K562 (cell line): ENCODE data around the gene SRCAP. TPM values are rescaled to one million over a fixed set of nuclear protein-coding genes. Genes with fewer than 3 reads are reported as not detected.

ENCODE experiments used
- CEBPB ChIP-seq: fragments of 450-650 bp; IDR thresholded peaks from 2 replicates; pipeline ENCODE4 v1.6.1; 2016; ENCODE audit warnings: missing genetic modification characterization, missing compliant biosample characterization
- EZH2 ChIP-seq: IDR thresholded peaks from 2 replicates; pipeline ENCODE4 v1.6.1; 2012; ENCODE audit warnings: low read depth, mild to moderate bottlenecking, inconsistent platforms, low read length, borderline replicate concordance
- GATAD2B ChIP-seq: fragments of 450-650 bp; IDR thresholded peaks from 2 replicates; pipeline ENCODE4 v1.6.1; 2017; ENCODE audit warnings: mild to moderate bottlenecking, borderline replicate concordance
- GTF2F1 ChIP-seq: IDR thresholded peaks from 2 replicates; pipeline ENCODE4 v1.6.1; 2011; ENCODE audit warnings: low read depth, low read length, improper control_type of control experiment
- HSF4 ChIP-seq: fragments of 250-450 bp; sonication (Bioruptor Pico); IDR thresholded peaks from 2 replicates; pipeline ENCODE4 v2.1.2; 2022; ENCODE audit warnings: mild to moderate bottlenecking, moderate library complexity, borderline replicate concordance
- KDM4B ChIP-seq, 2 experiments: fragments of 450-650 bp in 1 of 2; sonication (generic) in 1 of 2; IDR thresholded peaks; 2 replicates each; pipeline ENCODE4 v1.6.1; 2016 to 2017; ENCODE audit warnings: borderline replicate concordance in 2 of 2, antibody characterized with exemption in 1 of 2, low read depth in 1 of 2, mild to moderate bottlenecking in 1 of 2
- KHSRP ChIP-seq: fragments of 450-650 bp; IDR thresholded peaks from 2 replicates; pipeline ENCODE4 v1.6.1; 2017
- MCM7 ChIP-seq, 2 experiments: fragments of 450-650 bp; IDR thresholded peaks; 2 replicates each; pipeline ENCODE4 v1.6.1; 2016 to 2018
- MTA1 ChIP-seq: fragments of 450-650 bp; IDR thresholded peaks from 2 replicates; pipeline ENCODE4 v1.6.1; 2017; ENCODE audit warnings: borderline replicate concordance
- MYC ChIP-seq, 2 experiments: fragments of 250-450 bp in 1 of 2; sonication (Bioruptor Pico) in 1 of 2; IDR thresholded peaks; 2 replicates each; pipeline versions ENCODE4 v1.5.1 to v1.6.1; 2012 to 2021; ENCODE audit warnings: low read depth in 2 of 2, borderline replicate concordance in 1 of 2, improper control_type of control experiment in 1 of 2, low read length in 1 of 2, mild to moderate bottlenecking in 1 of 2, moderate library complexity in 1 of 2
- NFE2 ChIP-seq: IDR thresholded peaks from 2 replicates; pipeline ENCODE4 v1.6.1; 2014; ENCODE audit warnings: antibody characterized with exemption, low read depth
- RAD51 ChIP-seq: fragments of 450-650 bp; IDR thresholded peaks from 2 replicates; pipeline ENCODE4 v1.7.1; 2016; ENCODE audit warnings: low read depth, mild to moderate bottlenecking, borderline replicate concordance
- SRSF1 ChIP-seq: fragments of 200-400 bp; formaldehyde crosslinking; IDR thresholded peaks from 2 replicates; pipeline ENCODE4 v1.6.1; 2017; ENCODE audit warnings: mild to moderate bottlenecking, low read depth, low read length, moderate library complexity
- STAG1 ChIP-seq: sonication (generic); formaldehyde crosslinking; IDR thresholded peaks from 2 replicates; pipeline ENCODE4 v1.5.0; 2020; ENCODE audit warnings: missing genetic modification reagents, borderline replicate concordance
- STAT5B ChIP-seq: fragments of 250-450 bp; sonication (Bioruptor Pico); IDR thresholded peaks from 2 replicates; pipeline ENCODE4 v1.8.0; 2021; ENCODE audit warnings: mild to moderate bottlenecking, inconsistent platforms
- WHSC1 ChIP-seq: IDR thresholded peaks from one replicate; pipeline ENCODE4 v1.6.1; 2012; ENCODE audit warnings: low read length, control low read depth, inconsistent platforms
- ZEB2 ChIP-seq: fragments of 450-650 bp; IDR thresholded peaks from 2 replicates; pipeline ENCODE4 v1.6.1; 2016
- ZFP1 ChIP-seq: fragments of 450-650 bp; formaldehyde crosslinking; IDR thresholded peaks from 2 replicates; pipeline ENCODE4 v1.4.0; 2020; ENCODE audit warnings: mild to moderate bottlenecking, mixed read lengths
- ZFP30 ChIP-seq: fragments of 250-450 bp; sonication (Bioruptor Pico); IDR thresholded peaks from 2 replicates; pipeline ENCODE4 v1.8.0; 2022; ENCODE audit warnings: moderate library complexity, mild to moderate bottlenecking, inconsistent platforms, borderline replicate concordance
- polyA plus RNA-seq, 8 experiments: library from polyadenylated mRNA; depleted of rRNA in 4 of 8; stranded (reverse) in 5 of 8; unstranded in 3 of 8; fragments of >200 nt; fragmentation: Nextera tagmentation in 2 of 8; fragmentation: Illumina TruSeq in 1 of 8; extraction: Ambion mirVana in 2 of 8; extraction: Trizol in 1 of 8; gene quantifications; 2 replicates each; pipeline versions ENCODE4 v1.2.1 to v1.2.3, GENCODE V29; 2011 to 2014; ENCODE audit warnings: inconsistent platforms in 1 of 8, missing spikeins in 1 of 8
- total RNA-seq, 7 experiments: library from RNA; depleted of rRNA in 6 of 7; stranded (reverse); fragments of >200 nt in 6 of 7; fragmentation: Illumina TruSeq in 2 of 7; extraction: Trizol in 2 of 7; gene quantifications; 2 replicates each; pipeline versions ENCODE4 v1.2.1 to v1.2.3, GENCODE V29; 2011 to 2021; ENCODE audit warnings: low replicate concordance in 1 of 7
- TF ChIP-seq, protein P1 (sequence below): fragments of 250-450 bp; sonication (Bioruptor Pico); IDR thresholded peaks from 2 replicates; pipeline ENCODE4 v1.4.0; 2020; ENCODE audit warnings: mild to moderate bottlenecking, moderate library complexity
- TF ChIP-seq, protein P2 (sequence below): fragments of 450-650 bp; formaldehyde crosslinking; IDR thresholded peaks from 2 replicates; pipeline ENCODE4 v1.4.0; 2022; ENCODE audit warnings: missing genetic modification characterization
- TF ChIP-seq, protein P3 (sequence below): sonication (generic); formaldehyde crosslinking; IDR thresholded peaks from 2 replicates; pipeline ENCODE4 v1.8.0; 2022; ENCODE audit warnings: mild to moderate bottlenecking, missing genetic modification reagents
- TF ChIP-seq, protein P4 (sequence below): sonication (generic); formaldehyde crosslinking; IDR thresholded peaks from 2 replicates; pipeline ENCODE4 v1.8.1; 2023; ENCODE audit warnings: mild to moderate bottlenecking, missing genetic modification reagents

Gene SRCAP
- total and polyA plus RNA-seq, 9 of the 15 experiments (the other 6 are each of a cell fraction or from before 2014, with no cell fraction given): 0.21 to 62.6 (median 5.8) TPM

DNA sequence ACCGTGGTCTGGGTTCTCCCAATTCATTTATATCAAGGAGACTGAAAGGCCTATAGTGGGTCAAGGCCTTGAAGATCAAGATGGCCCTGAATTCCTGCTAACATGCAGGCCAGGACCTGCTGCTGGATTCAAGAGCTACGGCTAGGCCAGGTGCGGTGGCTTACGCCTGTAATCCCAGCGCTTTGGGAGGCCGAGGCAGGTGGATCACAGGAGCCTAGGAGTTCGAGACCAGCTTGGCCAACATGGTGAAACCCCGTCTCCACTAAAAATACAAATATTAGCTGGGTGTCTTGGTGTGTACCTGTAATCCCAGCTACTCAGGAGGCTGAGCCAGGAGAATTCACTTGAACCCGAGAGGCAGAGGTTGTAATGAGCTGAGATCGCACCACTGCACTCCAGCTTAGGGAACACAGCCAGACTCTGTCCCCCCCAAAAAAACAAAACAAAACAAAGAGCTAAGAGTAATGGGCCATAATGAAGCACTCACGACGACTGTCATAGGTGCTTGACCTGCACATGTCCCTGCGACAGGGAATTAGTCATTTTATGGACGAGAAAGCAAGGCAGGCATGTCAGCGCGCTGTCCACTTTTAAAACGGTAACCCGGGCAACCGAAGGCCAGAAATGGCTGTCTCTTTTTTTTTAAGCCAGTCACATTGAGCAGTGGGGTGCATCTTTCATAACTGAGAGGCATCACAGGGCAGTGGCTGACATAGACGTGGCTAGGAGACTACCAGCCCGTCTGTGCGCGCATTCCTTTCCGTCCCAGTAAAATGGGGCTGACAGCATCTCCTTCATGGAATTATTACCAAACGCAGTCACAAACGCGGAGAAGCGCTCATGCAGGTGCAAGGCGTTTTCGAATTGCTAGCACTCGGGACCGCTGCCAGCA, 41.8 kb upstream of the SRCAP start (continued):
- TF ChIP-seq NFE2 (no peak), MTA1 (no peak), ZFP30 (no peak), HSF4 (CRISPR knock-in tag) (no peak), RAD51 (no peak), WHSC1 (no peak), ZFP1 (CRISPR knock-in tag) (0 out of 2 replicates have a peak, but pooled peaks have one; percentile 20), CEBPB (tag) (no peak), KHSRP (no peak), EZH2 (no peak), MYC (IDR thresholded peaks at IDR 0.05; ENCODE audit: low read depth, low read length) (no peak), MYC (CRISPR knock-in tag; IDR thresholded peaks at IDR 0.05; ENCODE audit: borderline replicate concordance, low read depth) (no peak), GATAD2B (no peak), STAG1 (no peak), ZEB2 (no peak), MCM7 (IDR thresholded peaks at IDR 0.05) (no peak), STAT5B (CRISPR knock-in tag) (no peak), GTF2F1 (no peak), SRSF1 (no peak), KDM4B (IDR thresholded peaks at IDR 0.05; ENCODE audit: borderline replicate concordance in 2 of 2, low read depth in 1 of 2) (no peak)
- TF ChIP-seq, protein P1, sequence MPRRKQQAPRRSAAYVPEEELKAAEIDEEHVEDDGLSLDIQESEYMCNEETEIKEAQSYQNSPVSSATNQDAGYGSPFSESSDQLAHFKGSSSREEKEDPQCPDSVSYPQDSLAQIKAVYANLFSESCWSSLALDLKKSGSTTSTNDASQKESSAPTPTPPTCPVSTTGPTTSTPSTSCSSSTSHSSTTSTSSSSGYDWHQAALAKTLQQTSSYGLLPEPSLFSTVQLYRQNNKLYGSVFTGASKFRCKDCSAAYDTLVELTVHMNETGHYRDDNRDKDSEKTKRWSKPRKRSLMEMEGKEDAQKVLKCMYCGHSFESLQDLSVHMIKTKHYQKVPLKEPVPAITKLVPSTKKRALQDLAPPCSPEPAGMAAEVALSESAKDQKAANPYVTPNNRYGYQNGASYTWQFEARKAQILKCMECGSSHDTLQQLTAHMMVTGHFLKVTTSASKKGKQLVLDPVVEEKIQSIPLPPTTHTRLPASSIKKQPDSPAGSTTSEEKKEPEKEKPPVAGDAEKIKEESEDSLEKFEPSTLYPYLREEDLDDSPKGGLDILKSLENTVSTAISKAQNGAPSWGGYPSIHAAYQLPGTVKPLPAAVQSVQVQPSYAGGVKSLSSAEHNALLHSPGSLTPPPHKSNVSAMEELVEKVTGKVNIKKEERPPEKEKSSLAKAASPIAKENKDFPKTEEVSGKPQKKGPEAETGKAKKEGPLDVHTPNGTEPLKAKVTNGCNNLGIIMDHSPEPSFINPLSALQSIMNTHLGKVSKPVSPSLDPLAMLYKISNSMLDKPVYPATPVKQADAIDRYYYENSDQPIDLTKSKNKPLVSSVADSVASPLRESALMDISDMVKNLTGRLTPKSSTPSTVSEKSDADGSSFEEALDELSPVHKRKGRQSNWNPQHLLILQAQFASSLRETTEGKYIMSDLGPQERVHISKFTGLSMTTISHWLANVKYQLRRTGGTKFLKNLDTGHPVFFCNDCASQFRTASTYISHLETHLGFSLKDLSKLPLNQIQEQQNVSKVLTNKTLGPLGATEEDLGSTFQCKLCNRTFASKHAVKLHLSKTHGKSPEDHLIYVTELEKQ: no peak
- TF ChIP-seq, protein P2, sequence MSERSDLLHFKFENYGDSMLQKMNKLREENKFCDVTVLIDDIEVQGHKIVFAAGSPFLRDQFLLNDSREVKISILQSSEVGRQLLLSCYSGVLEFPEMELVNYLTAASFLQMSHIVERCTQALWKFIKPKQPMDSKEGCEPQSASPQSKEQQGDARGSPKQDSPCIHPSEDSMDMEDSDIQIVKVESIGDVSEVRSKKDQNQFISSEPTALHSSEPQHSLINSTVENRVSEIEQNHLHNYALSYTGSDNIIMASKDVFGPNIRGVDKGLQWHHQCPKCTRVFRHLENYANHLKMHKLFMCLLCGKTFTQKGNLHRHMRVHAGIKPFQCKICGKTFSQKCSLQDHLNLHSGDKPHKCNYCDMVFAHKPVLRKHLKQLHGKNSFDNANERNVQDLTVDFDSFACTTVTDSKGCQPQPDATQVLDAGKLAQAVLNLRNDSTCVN (CRISPR knock-in tag): no peak
- TF ChIP-seq, protein P3, sequence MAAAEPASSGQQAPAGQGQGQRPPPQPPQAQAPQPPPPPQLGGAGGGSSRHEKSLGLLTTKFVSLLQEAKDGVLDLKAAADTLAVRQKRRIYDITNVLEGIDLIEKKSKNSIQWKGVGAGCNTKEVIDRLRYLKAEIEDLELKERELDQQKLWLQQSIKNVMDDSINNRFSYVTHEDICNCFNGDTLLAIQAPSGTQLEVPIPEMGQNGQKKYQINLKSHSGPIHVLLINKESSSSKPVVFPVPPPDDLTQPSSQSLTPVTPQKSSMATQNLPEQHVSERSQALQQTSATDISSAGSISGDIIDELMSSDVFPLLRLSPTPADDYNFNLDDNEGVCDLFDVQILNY (CRISPR knock-in tag): no peak
- TF ChIP-seq, protein P4, sequence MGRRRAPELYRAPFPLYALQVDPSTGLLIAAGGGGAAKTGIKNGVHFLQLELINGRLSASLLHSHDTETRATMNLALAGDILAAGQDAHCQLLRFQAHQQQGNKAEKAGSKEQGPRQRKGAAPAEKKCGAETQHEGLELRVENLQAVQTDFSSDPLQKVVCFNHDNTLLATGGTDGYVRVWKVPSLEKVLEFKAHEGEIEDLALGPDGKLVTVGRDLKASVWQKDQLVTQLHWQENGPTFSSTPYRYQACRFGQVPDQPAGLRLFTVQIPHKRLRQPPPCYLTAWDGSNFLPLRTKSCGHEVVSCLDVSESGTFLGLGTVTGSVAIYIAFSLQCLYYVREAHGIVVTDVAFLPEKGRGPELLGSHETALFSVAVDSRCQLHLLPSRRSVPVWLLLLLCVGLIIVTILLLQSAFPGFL (CRISPR knock-in tag): no peak
